ENCODE results near the gene EI24. TPM values are rescaled to one million over a fixed set of nuclear protein-coding genes. Genes with fewer than 3 reads are reported as not detected.
A peak's percentile ranks its signal among the peaks of the same experiment; 100 is the strongest.

The EI24 gene
- total and polyA plus RNA-seq, 2 of the 4 experiments (the other 2 are of a cell fraction): 89.7 to 95.9 TPM

- Histone ChIP-seq H3K9ac (ENCODE audit: low read depth, low read length) (peak overlapping the region; percentile 92), H3K4me3 (ENCODE audit: insufficient read depth, low read depth, low read length) (peak overlapping the region; percentile 72), H3K9me3 (ENCODE audit: control insufficient read depth, insufficient read depth, low read length) (no peaks in the 10 kb centered on the region), H2AFZ (replicated peaks; ENCODE audit: low read length, poor library complexity) (peak overlapping the region; percentile 98), H2BK5ac (ENCODE audit: low read depth, low read length, poor library complexity, severe bottlenecking) (peak overlapping the region; percentile 97), H3K56ac (ENCODE audit: extremely low read depth, insufficient read depth, low read length) (peak overlapping the region; percentile 89), H3K36me3 (ENCODE audit: control insufficient read depth, insufficient read depth, low read length) (peaks cover 3% of the 10 kb centered on the region), H2BK20ac (ENCODE audit: low read depth, low read length) (peak overlapping the region; percentile 57; the same call in 1 of the 2 replicates), H2BK120ac (ENCODE audit: low read depth, low read length) (peak overlapping the region; percentile 94), H2BK15ac (ENCODE audit: low read depth, low read length) (0 out of 3 replicates have a peak overlapping the region, but pooled peaks have one; percentile 26), H4K5ac (ENCODE audit: low read depth, low read length) (peak overlapping the region; percentile 90), H2AK5ac (ENCODE audit: low read depth, low read length) (peak overlapping the region; percentile 76), H3K18ac (ENCODE audit: low read depth, low read length) (peak overlapping the region; percentile 78), H3K4me1 (ENCODE audit: control insufficient read depth, insufficient read depth, low read length) (peaks cover 8% of the 10 kb centered on the region), H3K4me2 (ENCODE audit: low read depth, low read length) (peak overlapping the region; percentile 91), H3K27ac (ENCODE audit: insufficient read depth, low read length) (peak overlapping the region; percentile 95), H2AK9ac (replicated peaks; ENCODE audit: low read depth, low read length, poor library complexity) (peak overlapping the region; percentile 99), H3K79me1 (ENCODE audit: low read depth in 1 of 2, low read length in 2 of 2) (peaks cover 11 to 46% of the 10 kb centered on the region in 2 experiments; a peak in 3 of 4 replicates), H3K27me3 (ENCODE audit: control insufficient read depth, insufficient read depth, low read length) (no peaks in the 10 kb centered on the region), H3K9me1 (ENCODE audit: insufficient read depth, low read length) (0 out of 2 replicates have a peak, but pooled peaks cover 2% of the 10 kb centered on the region), H4K20me1 (ENCODE audit: insufficient read depth, low read length) (no peaks in the 10 kb centered on the region), H4K8ac (ENCODE audit: low read depth in 2 of 2, low read length in 2 of 2) (peak overlapping the region; percentile 91 to 99), H3K14ac (replicated peaks; ENCODE audit: low read depth, low read length) (peak overlapping the region; percentile 99), H3K23ac (ENCODE audit: low read depth, low read length) (peak overlapping the region; percentile 95), H3K4ac (ENCODE audit: low read depth, low read length) (peak overlapping the region; percentile 98), H4K91ac (ENCODE audit: insufficient read depth, low read depth, low read length) (peak overlapping the region; percentile 96)
- dilution Hi-C loops (cut with HindIII; ENCODE audit: low sequenced_read_pairs, unreplicated experiment) (no loop called here), intact Hi-C loops (cut with micrococcal nuclease) (no loop called here), in situ Hi-C loops (cut with MboI; ENCODE audit: low sequenced_read_pairs) (loop anchor here (10.0 kb wide), 1 partner anchor 250 kb away; no protein-coding TSS in a partner anchor)
- DNase-seq: no peak
- ATAC-seq (ENCODE audit: low read depth): peak; percentile 21
- WGBS, 2 experiments (ENCODE audit: extremely low coverage in 2 of 2, insufficient read length in 1 of 2): 0% methylated on average over 9 of the region's 20 CpGs; no CpG with 5 or more reads in 1 of the 2 experiments
- no peak for TF ChIP-seq MAZ (IDR thresholded peaks at IDR 0.05; ENCODE audit: borderline replicate concordance, low read depth, low read length)
- TF ChIP-seq RCOR1 (IDR thresholded peaks at IDR 0.05; ENCODE audit: insufficient replicate concordance, low read length): no peak
- TF ChIP-seq MAFK (IDR thresholded peaks at IDR 0.05; ENCODE audit: low read depth, low read length): no peak
- no peak for TF ChIP-seq CEBPB (IDR thresholded peaks at IDR 0.05; ENCODE audit: low read depth, low read length)
- no peak for TF ChIP-seq SMC3 (IDR thresholded peaks at IDR 0.05; ENCODE audit: low read depth, low read length)
- TF ChIP-seq FOS (IDR thresholded peaks at IDR 0.05; ENCODE audit: low read depth, low read length): no peak
- TF ChIP-seq ELK1 (IDR thresholded peaks at IDR 0.05; ENCODE audit: borderline replicate concordance, low read depth, low read length): no peak
- TF ChIP-seq RAD21 (IDR thresholded peaks at IDR 0.05; ENCODE audit: low read length): no peak
- no peak for TF ChIP-seq RFX5 (IDR thresholded peaks at IDR 0.05; ENCODE audit: low read depth, low read length)
- TF ChIP-seq NFE2L2 (IDR thresholded peaks at IDR 0.05; ENCODE audit: low read depth, low read length): no peak
- no peak for TF ChIP-seq BHLHE40 (IDR thresholded peaks at IDR 0.05; ENCODE audit: low read depth, low read length)
- TF ChIP-seq MXI1 (IDR thresholded peaks at IDR 0.05; ENCODE audit: borderline replicate concordance, low read depth, low read length): no peak
- no peak for TF ChIP-seq USF2 (IDR thresholded peaks at IDR 0.05; ENCODE audit: low read depth, low read length)
- TF ChIP-seq CTCF (conservative IDR thresholded peaks at IDR 0.05; ENCODE audit: low read depth, low read length): no peak
- TF ChIP-seq POLR2A (IDR thresholded peaks at IDR 0.05; ENCODE audit: low read depth, low read length): no peak
- no peak for TF ChIP-seq CHD1 (IDR thresholded peaks at IDR 0.05; ENCODE audit: low read depth, low read length)
- ChIA-PET CTCF (no interaction called here), POLR2A (ENCODE audit: unreplicated experiment) (interaction anchor here (0.5 to 1.2 kb wide), 2 partner anchors 14 to 278 kb away, joined by 4 read pairs; partner anchors contain the start of gene PUS3)
- no TSS peak for BruUV-seq (replicated peaks)
These were observed 56.0 kb downstream of the EI24 start for GRCh38 chr11:125625225-125625629.

Data from IMR-90 (cell line).